ENCODE results near the gene PAPOLB. TPM values are rescaled to one million over a fixed set of nuclear protein-coding genes. Genes with fewer than 3 reads are reported as not detected.
A peak's percentile ranks its signal among the peaks of the same experiment; 100 is the strongest.

Gene PAPOLB
- total RNA-seq, 4 donors from 2014 or later, result 0.22 to 1.4 (median 0.37) TPM

DNA sequence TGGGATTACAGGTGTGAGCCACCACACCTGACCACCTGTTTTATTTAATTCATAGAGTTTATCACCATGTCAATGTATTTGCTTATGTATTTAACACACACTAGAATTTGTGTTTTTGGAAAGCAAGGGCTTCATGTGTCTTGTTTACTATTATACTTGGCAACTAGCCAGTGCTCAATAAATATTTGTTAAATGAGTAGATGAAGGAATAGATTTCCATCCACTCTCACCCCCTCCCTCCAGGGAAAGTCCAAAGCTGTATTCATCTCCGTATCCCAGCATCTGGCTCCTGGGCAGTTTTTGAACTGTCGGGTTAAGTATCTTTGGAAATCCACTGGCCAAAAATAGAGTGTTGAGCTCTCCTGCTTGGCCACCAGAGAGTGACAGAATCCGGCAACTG is 26.3 kb upstream of the PAPOLB start:
- Histone ChIP-seq H3K4me1 (peaks cover under 1 to 2% of the 10 kb centered on the region in 2 donors), H3K4me3 (replicated peaks in 1 of 3) (no peak overlapping the region), H3K9me3 (no peaks in the 10 kb centered on the region), H3K36me3 (no peaks in the 10 kb centered on the region), H3K27me3 (no peaks in the 10 kb centered on the region), H3K27ac (no peak overlapping the region)
- no peak for DNase-seq
- TF ChIP-seq, protein P1, sequence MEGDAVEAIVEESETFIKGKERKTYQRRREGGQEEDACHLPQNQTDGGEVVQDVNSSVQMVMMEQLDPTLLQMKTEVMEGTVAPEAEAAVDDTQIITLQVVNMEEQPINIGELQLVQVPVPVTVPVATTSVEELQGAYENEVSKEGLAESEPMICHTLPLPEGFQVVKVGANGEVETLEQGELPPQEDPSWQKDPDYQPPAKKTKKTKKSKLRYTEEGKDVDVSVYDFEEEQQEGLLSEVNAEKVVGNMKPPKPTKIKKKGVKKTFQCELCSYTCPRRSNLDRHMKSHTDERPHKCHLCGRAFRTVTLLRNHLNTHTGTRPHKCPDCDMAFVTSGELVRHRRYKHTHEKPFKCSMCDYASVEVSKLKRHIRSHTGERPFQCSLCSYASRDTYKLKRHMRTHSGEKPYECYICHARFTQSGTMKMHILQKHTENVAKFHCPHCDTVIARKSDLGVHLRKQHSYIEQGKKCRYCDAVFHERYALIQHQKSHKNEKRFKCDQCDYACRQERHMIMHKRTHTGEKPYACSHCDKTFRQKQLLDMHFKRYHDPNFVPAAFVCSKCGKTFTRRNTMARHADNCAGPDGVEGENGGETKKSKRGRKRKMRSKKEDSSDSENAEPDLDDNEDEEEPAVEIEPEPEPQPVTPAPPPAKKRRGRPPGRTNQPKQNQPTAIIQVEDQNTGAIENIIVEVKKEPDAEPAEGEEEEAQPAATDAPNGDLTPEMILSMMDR (IDR thresholded peaks at IDR 0.05), result no peak
- 69 to 82% methylated on average over 3 of the region's 3 CpGs for WGBS, 2 donors
- intact Hi-C loops (cut with DNase I), result loop anchor here (5.0 kb wide), 1 partner anchor 36 kb away; no protein-coding TSS in a partner anchor

DNA sequence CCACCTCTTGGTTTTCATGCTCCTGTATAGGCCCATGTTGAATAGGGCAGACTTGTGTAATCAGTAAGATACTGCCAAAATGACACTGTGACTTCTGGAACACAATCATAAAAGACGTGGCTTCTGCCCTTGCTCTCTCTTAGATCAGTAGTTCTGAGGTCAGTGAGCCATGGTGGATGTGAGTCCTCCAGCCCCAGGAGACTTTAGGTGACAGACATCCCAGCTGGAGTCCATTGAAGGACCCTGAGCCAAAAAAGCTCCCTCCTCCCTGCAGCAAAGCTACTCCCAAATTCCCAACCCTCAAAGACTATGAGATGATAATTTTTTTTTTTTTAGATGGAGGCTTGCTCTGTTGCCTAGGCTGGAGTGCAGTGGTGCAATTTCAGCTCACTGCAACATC is 24.8 kb upstream of the PAPOLB start:
- Histone ChIP-seq H3K27ac (no peak overlapping the region), H3K9me3 (no peaks in the 10 kb centered on the region), H3K36me3 (no peaks in the 10 kb centered on the region), H3K4me1 (peaks cover 8 to 10% of the 10 kb centered on the region in 2 donors), H3K27me3 (no peaks in the 10 kb centered on the region), H3K4me3 (replicated peaks in 1 of 3) (no peak overlapping the region)
- WGBS, 2 donors, result 45 to 50% methylated on average over 1 of the region's 1 CpG
- no peak for DNase-seq
- intact Hi-C loops (cut with DNase I), result loop anchor here (5.0 kb wide), 1 partner anchor 34 kb away; no protein-coding TSS in a partner anchor
- TF ChIP-seq POLR2A (IDR thresholded peaks at IDR 0.05), result no peak
- TF ChIP-seq, protein P1 (IDR thresholded peaks at IDR 0.05), result no peak

DNA sequence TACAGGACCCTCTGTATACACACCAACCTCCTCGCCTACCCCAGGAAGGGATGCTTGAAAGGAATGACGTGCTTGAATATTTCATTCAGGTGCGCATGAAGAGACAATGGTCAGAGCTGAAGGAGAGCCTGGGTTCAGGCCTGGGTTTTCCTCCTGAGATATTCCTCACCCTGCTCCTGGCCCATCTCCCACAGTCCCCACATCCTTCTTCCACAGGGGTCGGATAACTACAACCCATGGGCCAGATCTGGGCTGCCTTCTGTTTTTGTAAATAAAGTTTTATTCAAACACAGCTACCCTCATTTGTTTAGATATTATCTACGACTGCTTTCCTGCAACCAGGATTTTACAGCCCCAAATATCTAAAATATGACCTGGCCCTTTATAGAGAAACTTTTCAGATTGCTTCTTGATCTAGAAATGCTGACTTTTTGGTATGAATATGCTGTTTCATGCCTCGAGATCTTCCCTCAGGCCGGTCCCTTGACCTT is 23.5 kb upstream of the PAPOLB start:
- WGBS, 2 donors, result 87 to 95% methylated on average over 7 of the region's 7 CpGs
- no peaks in the 10 kb centered on the region for H3K9me3 ChIP-seq
- DNase-seq, result no peak
- peaks cover 11 to 14% of the 10 kb centered on the region in 2 donors for H3K4me1 ChIP-seq
- H3K27me3 ChIP-seq, result no peaks in the 10 kb centered on the region
- intact Hi-C loops (cut with DNase I), result loop anchor here (5.0 kb wide), 1 partner anchor 33 kb away; no protein-coding TSS in a partner anchor
- H3K27ac ChIP-seq, result no peak overlapping the region
- no peak for TF ChIP-seq POLR2A (IDR thresholded peaks at IDR 0.05)
- TF ChIP-seq, protein P1 (IDR thresholded peaks at IDR 0.05), result no peak
- no peak overlapping the region for H3K4me3 ChIP-seq (replicated peaks in 1 of 3)
- no peaks in the 10 kb centered on the region for H3K36me3 ChIP-seq

DNA sequence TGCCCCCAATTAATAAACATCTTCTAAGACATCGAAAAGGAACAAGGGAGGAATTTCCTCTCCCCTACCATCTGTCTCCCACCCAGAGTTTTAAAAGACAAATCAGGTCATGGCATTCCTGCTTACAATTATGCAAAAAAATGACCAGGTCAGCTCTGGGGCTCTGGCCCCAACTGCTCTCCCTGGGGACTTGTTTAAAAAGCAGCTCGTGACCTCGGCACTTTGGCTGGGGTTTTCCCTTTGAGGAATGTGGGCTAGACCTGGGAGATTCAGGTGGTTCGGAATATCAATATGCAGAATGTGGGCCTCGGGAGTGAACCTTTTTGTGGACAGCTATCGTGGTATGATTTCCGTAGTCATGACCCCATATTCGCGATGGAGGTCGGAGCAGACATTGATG is 22.3 kb upstream of the PAPOLB start:
- intact Hi-C loops (cut with DNase I), result no loop called here
- no peak overlapping the region for H3K27ac ChIP-seq
- WGBS, 2 donors, result 82 to 88% methylated on average over 10 of the region's 10 CpGs
- no peak overlapping the region for H3K4me3 ChIP-seq (replicated peaks in 1 of 3)
- H3K9me3 ChIP-seq, result no peaks in the 10 kb centered on the region
- no peaks in the 10 kb centered on the region for H3K27me3 ChIP-seq
- no peak for TF ChIP-seq POLR2A (IDR thresholded peaks at IDR 0.05)
- TF ChIP-seq, protein P1 (IDR thresholded peaks at IDR 0.05), result no peak
- no peaks in the 10 kb centered on the region for H3K36me3 ChIP-seq
- H3K4me1 ChIP-seq, result peaks cover 20 to 24% of the 10 kb centered on the region in 2 donors
- no peak for DNase-seq

DNA sequence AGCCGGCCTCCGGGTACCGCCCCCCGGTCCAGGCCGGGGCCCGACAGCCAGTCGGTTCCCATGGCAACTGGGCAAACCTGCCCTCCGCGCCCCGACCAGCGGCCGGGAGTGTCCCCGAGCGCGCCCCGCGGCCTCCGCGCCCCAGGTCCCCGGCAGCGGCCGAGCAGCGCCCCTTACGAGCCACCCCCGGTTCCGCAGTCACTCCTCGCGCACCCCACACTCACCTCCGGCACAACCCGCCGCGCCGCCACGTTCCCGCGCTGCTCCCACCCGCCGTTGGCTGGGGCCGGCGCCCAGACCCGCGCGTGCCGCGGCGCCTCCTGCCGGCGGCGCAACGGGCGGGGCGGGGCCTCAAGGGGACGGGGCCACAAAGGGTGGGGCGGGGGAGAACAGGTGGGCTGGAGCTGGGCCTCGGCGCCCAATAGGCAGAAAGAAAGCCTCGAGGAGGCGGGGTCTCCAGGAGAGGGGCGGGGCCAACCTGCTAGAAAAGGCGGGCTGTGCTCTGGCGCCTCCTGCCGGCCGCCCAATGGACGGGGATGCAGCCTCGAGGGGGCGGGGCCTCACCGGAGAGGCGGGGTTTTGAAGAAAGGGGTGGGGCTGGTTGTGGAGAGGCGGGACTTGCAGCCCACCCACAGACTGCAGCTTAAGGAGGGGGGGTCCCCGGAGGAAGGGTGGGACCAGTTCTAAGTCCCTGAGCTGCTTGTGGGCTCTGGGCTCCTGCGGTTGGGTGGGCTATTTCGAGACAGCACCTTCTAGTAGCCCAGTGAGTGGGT is 21.7 kb upstream of the PAPOLB start, which contains the start of gene RADIL:
TSS of gene RADIL (minus strand) at position 345 of the 773 bp plus-strand sequence. CDS start 5,577 bp downstream, outside the sequence.
- Histone ChIP-seq H3K27ac (peak within 1 kb of the TSS; percentile 6 to 65 (median 56)), H3K4me1 (peaks cover 23 to 30% of the 10 kb centered on the region in 2 donors), H3K36me3 (no peaks in the 10 kb centered on the region), H3K27me3 (no peaks in the 10 kb centered on the region), H3K4me3 (replicated peaks in 1 of 3) (peak within 1 kb of the TSS in 1 of 3 donors; percentile 57), H3K9me3 (no peaks in the 10 kb centered on the region)
- DNase-seq, result peak; percentile 93
- TF ChIP-seq POLR2A (IDR thresholded peaks at IDR 0.05), result no peak
- TF ChIP-seq, protein P1 (IDR thresholded peaks at IDR 0.05), result peak; percentile 51 to 85 (median 69)
- intact Hi-C loops (cut with DNase I), result no loop called here
- WGBS, 2 donors, result 7 to 27% methylated on average over 9 to 31 of the region's 72 CpGs
